ENCODE measurements around the gene PHTF2. TPM values are rescaled to one million over a fixed set of nuclear protein-coding genes. Genes with fewer than 3 reads are reported as not detected.

PHTF2 gene
- polyA plus RNA-seq, 1 of the 3 experiments (the other 2 are of a cell fraction), result 21.2 TPM

- Histone ChIP-seq H2AFZ (ENCODE audit: low read depth) (no peak overlapping the region), H3K79me2 (ENCODE audit: insufficient read depth) (peaks cover 45% of the 10 kb centered on the region), H3F3A (replicated peaks; ENCODE audit: insufficient read depth) (no peaks in the 10 kb centered on the region), H3K4me1 (ENCODE audit: control insufficient read depth in 1 of 2, insufficient read depth in 2 of 2, low read depth in 1 of 2, low read length in 1 of 2) (no peaks in the 10 kb centered on the region), H4K20me1 (ENCODE audit: insufficient read depth) (no peaks in the 10 kb centered on the region), H3K4me2 (no peak overlapping the region), H3K9me3 (no peaks in the 10 kb centered on the region), H3K9ac (no peak overlapping the region), H3K9me2 (no peaks in the 10 kb centered on the region), H3K27ac (ENCODE audit: low read depth in 2 of 2, low read length in 1 of 2) (no peak overlapping the region), H3K36me3 (replicated peaks in 1 of 2; ENCODE audit: control insufficient read depth in 1 of 2, insufficient read depth in 2 of 2, low read length in 1 of 2) (peaks cover 8 to 24% of the 10 kb centered on the region in 2 experiments), H3K4me3 (ENCODE audit: low read depth in 2 of 2, low read length in 1 of 2) (no peak overlapping the region), H3K27me3 (ENCODE audit: insufficient read depth) (no peaks in the 10 kb centered on the region)
- TF ChIP-seq NRF1 (IDR thresholded peaks at IDR 0.05; ENCODE audit: low read depth, low read length), result no peak
- ChIA-PET CTCF (interaction anchor here (0.6 to 3.7 kb wide), 5 partner anchors 20 to 115 kb away, joined by 3 to 25 read pairs (median 4); no protein-coding TSS in a partner anchor), POLR2A (no interaction called here)
- no peak for DNase-seq
- WGBS (ENCODE audit: low lambda C conversion rate), result 83% methylated on average over 3 of the region's 3 CpGs
These were observed 33.1 kb upstream of the PHTF2 start for GRCh38 chr7:77765481-77765880.

GRCh38 chr7:77765906-77766800 lies 32.4 kb upstream of the PHTF2 start:
- Histone ChIP-seq H3K9ac (no peak overlapping the region), H3K27me3 (ENCODE audit: insufficient read depth) (no peaks in the 10 kb centered on the region), H3K79me2 (ENCODE audit: insufficient read depth) (peaks cover 39% of the 10 kb centered on the region), H3K36me3 (replicated peaks in 1 of 2; ENCODE audit: control insufficient read depth in 1 of 2, insufficient read depth in 2 of 2, low read length in 1 of 2) (peaks cover 8 to 24% of the 10 kb centered on the region in 2 experiments), H3K4me2 (no peak overlapping the region), H3F3A (replicated peaks; ENCODE audit: insufficient read depth) (no peaks in the 10 kb centered on the region), H4K20me1 (ENCODE audit: insufficient read depth) (no peaks in the 10 kb centered on the region), H3K4me1 (ENCODE audit: control insufficient read depth in 1 of 2, insufficient read depth in 2 of 2, low read depth in 1 of 2, low read length in 1 of 2) (no peaks in the 10 kb centered on the region), H3K27ac (ENCODE audit: low read depth in 2 of 2, low read length in 1 of 2) (no peak overlapping the region), H2AFZ (ENCODE audit: low read depth) (no peak overlapping the region), H3K4me3 (ENCODE audit: low read depth in 2 of 2, low read length in 1 of 2) (no peak overlapping the region), H3K9me2 (no peaks in the 10 kb centered on the region), H3K9me3 (no peaks in the 10 kb centered on the region)
- no peak for TF ChIP-seq IRF3 (IDR thresholded peaks at IDR 0.05; ENCODE audit: low read depth, low read length)
- no peak for TF ChIP-seq MEF2A (IDR thresholded peaks at IDR 0.05; ENCODE audit: borderline replicate concordance, low read depth)
- TF ChIP-seq POLR2AphosphoS5 (IDR thresholded peaks at IDR 0.05; ENCODE audit: low read depth, low read length), result no peak
- TF ChIP-seq GATA2 (CRISPR knock-in tag; IDR thresholded peaks at IDR 0.05), result no peak
- TF ChIP-seq EZH2phosphoT487 (IDR thresholded peaks at IDR 0.05; ENCODE audit: borderline replicate concordance, low read depth), result no peak
- TF ChIP-seq TCF12 (IDR thresholded peaks at IDR 0.05), result no peak
- no peak for TF ChIP-seq CHD2 (IDR thresholded peaks at IDR 0.05; ENCODE audit: low read length, partially characterized antibody)
- TF ChIP-seq NRF1 (IDR thresholded peaks at IDR 0.05; ENCODE audit: low read depth, low read length), result no peak
- POLR2A ChIA-PET, result no interaction called here
- no peak for DNase-seq
- CTCF ChIA-PET, result interaction anchor here (0.6 to 3.7 kb wide), 7 partner anchors 17 to 116 kb away, joined by 3 to 25 read pairs (median 4); no protein-coding TSS in a partner anchor
- 94% methylated on average over 4 of the region's 4 CpGs for WGBS (ENCODE audit: low lambda C conversion rate)
